ENCODE data around the gene DAB1. TPM values are rescaled to one million over a fixed set of nuclear protein-coding genes. Genes with fewer than 3 reads are reported as not detected.

Gene DAB1
- total and polyA plus RNA-seq, 12 donors = 0.04 to 2.1 (median 0.59) TPM; not detected in 2

GRCh38 chr1:57329937-57330336 lies 93.9 kb downstream of the DAB1 start:
- intact Hi-C loops (cut with DNase I) = no loop called here
- Histone ChIP-seq H3K9me3 (replicated peaks in 1 of 3) (no peaks in the 10 kb centered on the region), H3K27ac (no peak overlapping the region), H3K4me3 (no peak overlapping the region), H3K36me3 (replicated peaks in 1 of 2) (no peaks in the 10 kb centered on the region), H3K4me1 (replicated peaks in 1 of 2) (no peaks in the 10 kb centered on the region), H3K27me3 (no peaks in the 10 kb centered on the region)
- 27 to 61% (median 46%) methylated on average over 1 of the region's 1 CpG for WGBS, 4 donors
- TF ChIP-seq POLR2A (IDR thresholded peaks at IDR 0.05) = no peak
- TF ChIP-seq CTCF (IDR thresholded peaks at IDR 0.05) = no peak
- DNase-seq = no peak

GRCh38 chr1:57329001-57329527 lies 94.8 kb downstream of the DAB1 start:
- 72 to 82% (median 78%) methylated on average over 6 of the region's 6 CpGs for WGBS, 4 donors
- H3K9me3 ChIP-seq (replicated peaks in 1 of 3) = no peaks in the 10 kb centered on the region

GRCh38 chr1:57327946-57328345 lies 95.9 kb downstream of the DAB1 start:
- no peaks in the 10 kb centered on the region for H3K27me3 ChIP-seq
- H3K27ac ChIP-seq = no peak overlapping the region
- no peak for DNase-seq
- no peak for TF ChIP-seq POLR2A (IDR thresholded peaks at IDR 0.05)
- no peak for TF ChIP-seq CTCF (IDR thresholded peaks at IDR 0.05)
- 90 to 94% (median 92%) methylated on average over 4 of the region's 4 CpGs for WGBS, 4 donors
- H3K9me3 ChIP-seq (replicated peaks in 1 of 3) = no peaks in the 10 kb centered on the region
- H3K36me3 ChIP-seq (replicated peaks in 1 of 2) = no peaks in the 10 kb centered on the region
- no peak overlapping the region for H3K4me3 ChIP-seq
- H3K4me1 ChIP-seq (replicated peaks in 1 of 2) = no peaks in the 10 kb centered on the region
- intact Hi-C loops (cut with DNase I) = no loop called here

More at GRCh38 chr1:57329001-57329527, 94.8 kb downstream of the DAB1 start:
- Histone ChIP-seq H3K27me3 (no peaks in the 10 kb centered on the region), H3K27ac (no peak overlapping the region), H3K36me3 (replicated peaks in 1 of 2) (no peaks in the 10 kb centered on the region), H3K4me1 (replicated peaks in 1 of 2) (no peaks in the 10 kb centered on the region), H3K4me3 (no peak overlapping the region)
- TF ChIP-seq CTCF (IDR thresholded peaks at IDR 0.05) = no peak
- no peak for TF ChIP-seq POLR2A (IDR thresholded peaks at IDR 0.05)
- DNase-seq = no peak
- intact Hi-C loops (cut with DNase I) = no loop called here

DNA sequence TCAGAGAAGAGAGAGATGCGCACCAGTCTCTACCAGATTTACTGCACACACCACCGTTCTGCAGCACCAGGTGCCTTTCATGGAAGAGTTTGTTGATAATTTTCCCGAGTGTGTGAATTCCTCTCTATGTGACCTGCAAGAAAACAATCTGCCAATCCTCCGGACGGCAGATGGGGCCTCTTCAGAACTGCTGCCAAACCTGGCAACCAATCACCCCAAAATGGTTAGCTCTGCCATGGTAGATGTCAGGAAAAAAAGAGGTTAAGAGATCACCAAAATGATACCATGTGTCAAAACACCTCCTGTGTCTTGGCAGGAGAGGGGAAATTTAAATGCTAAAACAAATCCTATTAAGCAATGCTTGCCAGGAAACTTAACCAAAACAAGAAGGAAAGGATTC lies 96.5 kb downstream of the DAB1 start:
- Histone ChIP-seq H3K9me3 (replicated peaks in 1 of 3) (no peaks in the 10 kb centered on the region), H3K36me3 (replicated peaks in 1 of 2) (no peaks in the 10 kb centered on the region), H3K27me3 (no peaks in the 10 kb centered on the region), H3K27ac (no peak overlapping the region), H3K4me3 (no peak overlapping the region), H3K4me1 (replicated peaks in 1 of 2) (no peaks in the 10 kb centered on the region)
- WGBS, 4 donors = 47 to 80% (median 69%) methylated on average over 3 to 5 of the region's 5 CpGs
- intact Hi-C loops (cut with DNase I) = no loop called here
- no peak for TF ChIP-seq POLR2A (IDR thresholded peaks at IDR 0.05)
- TF ChIP-seq CTCF (IDR thresholded peaks at IDR 0.05) = no peak
- DNase-seq = no peak
